ENCODE measurements around the gene SARDH.
"Not testable (repeated sequence)": the region's sequence is repeated elsewhere in the genome, so short reads cannot be mapped to it uniquely, and the experiment has no call there.

The SARDH gene

GRCh38 chr9:133754187-133754586 lies 16.0 kb upstream of the SARDH start:
- Histone ChIP-seq H3K9me3 (ENCODE audit: severe bottlenecking) (no peaks in the 10 kb centered on the region), H3K27me3 (ENCODE audit: insufficient read depth, poor library complexity, severe bottlenecking) (peaks cover 6% of the 10 kb centered on the region), H3K4me3 (ENCODE audit: severe bottlenecking) (no peak overlapping the region), H3K4me1 (ENCODE audit: insufficient read depth, poor library complexity, severe bottlenecking) (no peaks in the 10 kb centered on the region), H3K36me3 (ENCODE audit: low read depth) (no peaks in the 10 kb centered on the region), H3K27ac (ENCODE audit: poor library complexity, severe bottlenecking) (no peak overlapping the region)
- TF ChIP-seq CTCF (IDR thresholded peaks at IDR 0.05; ENCODE audit: poor library complexity, severe bottlenecking) = no peak
- ATAC-seq (ENCODE audit: low read depth) = no peak
- peak; percentile 34 for DNase-seq (ENCODE audit: low spot score)

- Histone ChIP-seq H3K4me3 (ENCODE audit: severe bottlenecking) (no peak overlapping the region), H3K4me1 (ENCODE audit: insufficient read depth, poor library complexity, severe bottlenecking) (no peaks in the 10 kb centered on the region), H3K9me3 (ENCODE audit: severe bottlenecking) (no peaks in the 10 kb centered on the region), H3K36me3 (ENCODE audit: low read depth) (no peaks in the 10 kb centered on the region), H3K27me3 (ENCODE audit: insufficient read depth, poor library complexity, severe bottlenecking) (peaks cover 15% of the 10 kb centered on the region), H3K27ac (ENCODE audit: poor library complexity, severe bottlenecking) (no peak overlapping the region)
- no peak for DNase-seq (ENCODE audit: low spot score)
- ATAC-seq (ENCODE audit: low read depth) = no peak
- TF ChIP-seq CTCF (IDR thresholded peaks at IDR 0.05; ENCODE audit: poor library complexity, severe bottlenecking) = no peak
These were observed 14.7 kb upstream of the SARDH start for GRCh38 chr9:133752739-133753446.

GRCh38 chr9:133750982-133751649 lies 13.0 kb upstream of the SARDH start:
- no peak overlapping the region for H3K4me3 ChIP-seq (ENCODE audit: severe bottlenecking)
- no peaks in the 10 kb centered on the region for H3K4me1 ChIP-seq (ENCODE audit: insufficient read depth, poor library complexity, severe bottlenecking)
- no peak overlapping the region for H3K27ac ChIP-seq (ENCODE audit: poor library complexity, severe bottlenecking)
- H3K9me3 ChIP-seq (ENCODE audit: severe bottlenecking) = no peaks in the 10 kb centered on the region
- H3K36me3 ChIP-seq (ENCODE audit: low read depth) = no peaks in the 10 kb centered on the region
- DNase-seq (ENCODE audit: low spot score) = peak; percentile 23
- no peak for TF ChIP-seq CTCF (IDR thresholded peaks at IDR 0.05; ENCODE audit: poor library complexity, severe bottlenecking)
- H3K27me3 ChIP-seq (ENCODE audit: insufficient read depth, poor library complexity, severe bottlenecking) = peaks cover 15% of the 10 kb centered on the region
- peak; percentile 16; the same call in 1 of the 3 replicates for ATAC-seq (ENCODE audit: low read depth)

- peaks cover 24% of the 10 kb centered on the region for H3K27me3 ChIP-seq (ENCODE audit: insufficient read depth, poor library complexity, severe bottlenecking)
- H3K4me1 ChIP-seq (ENCODE audit: insufficient read depth, poor library complexity, severe bottlenecking) = no peaks in the 10 kb centered on the region
- ATAC-seq (ENCODE audit: low read depth) = no peak
- TF ChIP-seq CTCF (IDR thresholded peaks at IDR 0.05; ENCODE audit: poor library complexity, severe bottlenecking) = no peak
- H3K36me3 ChIP-seq (ENCODE audit: low read depth) = no peaks in the 10 kb centered on the region
- H3K27ac ChIP-seq (ENCODE audit: poor library complexity, severe bottlenecking) = no peak overlapping the region
- H3K9me3 ChIP-seq (ENCODE audit: severe bottlenecking) = no peaks in the 10 kb centered on the region
- H3K4me3 ChIP-seq (ENCODE audit: severe bottlenecking) = no peak overlapping the region
- no peak for DNase-seq (ENCODE audit: low spot score)
These were observed 9.2 kb upstream of the SARDH start for GRCh38 chr9:133747309-133747708.

DNA sequence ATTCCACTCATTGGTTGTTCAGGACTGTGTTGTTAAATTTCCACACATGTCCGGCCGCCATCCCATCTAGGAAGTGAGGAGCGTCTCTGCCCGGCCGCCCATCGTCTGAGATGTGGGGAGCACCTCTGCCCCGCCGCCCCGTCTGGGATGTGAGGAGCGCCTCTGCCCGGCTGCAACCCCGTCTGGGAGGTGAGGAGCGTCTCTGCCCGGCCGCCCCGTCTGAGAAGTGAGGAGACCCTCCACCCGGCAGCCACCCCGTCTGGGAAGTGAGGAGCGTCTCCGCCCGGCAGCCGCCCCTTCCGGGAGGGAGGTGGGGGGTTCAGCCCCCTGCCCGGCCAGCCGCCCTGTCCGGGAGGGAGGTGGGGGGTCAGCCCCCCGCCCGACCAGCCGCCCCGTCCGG lies 6.4 kb upstream of the SARDH start:
- H3K9me3 ChIP-seq (ENCODE audit: severe bottlenecking); H3K4me1 ChIP-seq (ENCODE audit: insufficient read depth, poor library complexity, severe bottlenecking); ATAC-seq (ENCODE audit: low read depth); H3K4me3 ChIP-seq (ENCODE audit: severe bottlenecking); DNase-seq (ENCODE audit: low spot score); H3K36me3 ChIP-seq (ENCODE audit: low read depth); H3K27ac ChIP-seq (ENCODE audit: poor library complexity, severe bottlenecking): not testable (repeated sequence)
- H3K27me3 ChIP-seq (ENCODE audit: insufficient read depth, poor library complexity, severe bottlenecking) = peaks cover 22% of the 10 kb centered on the region
